SJSA1 (cell line): ENCODE measurements around the gene HOGA1. TPM values are rescaled to one million over a fixed set of nuclear protein-coding genes. Genes with fewer than 3 reads are reported as not detected.

ENCODE experiments used
- DNase-seq, 2 experiments: peaks; one replicate each; pipeline ENCODE4 v3.0.0-alpha.2; 2015 to 2020; ENCODE audit warnings: low spot score in 2 of 2, low read depth in 1 of 2
- H3K27ac ChIP-seq: fragments of 250-450 bp; sonication (Bioruptor Pico); 2 replicates; pipeline ENCODE4 v1.5.1; 2020; ENCODE audit warnings: mild to moderate bottlenecking, moderate library complexity
- H3K27me3 ChIP-seq: fragments of 250-450 bp; sonication (Bioruptor Pico); replicated peaks from 2 replicates; pipeline ENCODE4 v1.5.1; 2020; ENCODE audit warnings: mild to moderate bottlenecking, moderate library complexity
- H3K36me3 ChIP-seq: fragments of 250-450 bp; sonication (Bioruptor Pico); 2 replicates; pipeline ENCODE4 v1.5.1; 2020; ENCODE audit warnings: mild to moderate bottlenecking
- H3K4me1 ChIP-seq: fragments of 250-450 bp; sonication (Bioruptor Pico); replicated peaks from 2 replicates; pipeline ENCODE4 v1.6.1; 2021; ENCODE audit warnings: mild to moderate bottlenecking
- H3K4me3 ChIP-seq: fragments of 250-450 bp; sonication (Bioruptor Pico); 2 replicates; pipeline ENCODE4 v1.5.1; 2020; ENCODE audit warnings: mild to moderate bottlenecking
- H3K9me3 ChIP-seq: fragments of 250-450 bp; sonication (Bioruptor Pico); replicated peaks from 2 replicates; pipeline ENCODE4 v1.5.1; 2020; ENCODE audit warnings: mild to moderate bottlenecking
- total RNA-seq: library from RNA; depleted of rRNA; stranded (reverse); fragments of >200 nt; shearing (Covaris generic); gene quantifications from 2 replicates; pipeline ENCODE4 v1.2.3, GENCODE V29; 2014; rRNA removed

Gene HOGA1
- total RNA-seq, result 0.21 TPM in 1 of 2 replicates, not detected in the other

- DNase-seq, result peak in 1 of 2 experiments; percentile 69
Measured at GRCh38 chr10:97584060-97584797, at the start of gene HOGA1. HOGA1 (plus strand) TSS chr10:97584389; CDS start chr10:97584704, 315 bp downstream.

DNA sequence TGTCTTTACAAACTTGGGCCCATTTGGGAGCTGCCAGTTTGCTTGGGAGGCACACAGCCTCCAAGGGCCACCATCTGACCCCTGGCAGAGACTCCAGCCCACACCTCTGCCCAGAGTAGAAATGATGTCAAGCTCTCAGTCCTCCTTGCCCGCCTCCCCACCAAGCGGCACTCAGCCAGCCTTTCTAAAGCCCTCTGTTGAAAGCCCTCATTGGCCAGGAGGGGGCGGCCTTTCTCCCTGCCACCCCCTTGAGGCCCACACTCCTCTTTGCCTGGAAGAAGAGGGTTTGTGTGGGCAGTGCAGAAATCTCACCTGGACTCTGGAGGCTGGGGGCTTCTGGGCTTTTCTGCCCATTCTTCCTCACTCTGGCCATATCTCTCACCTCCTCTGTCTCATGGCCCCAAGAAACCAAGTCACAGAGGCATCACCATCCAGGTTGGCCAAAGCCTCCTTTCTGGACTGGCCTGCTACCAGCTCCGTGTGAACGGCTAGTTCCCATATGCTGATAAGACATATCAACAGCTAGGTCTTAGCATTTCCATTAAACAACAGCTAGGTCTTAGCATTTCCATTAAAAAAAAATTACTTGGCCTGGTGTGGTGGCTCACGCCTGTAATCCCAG, 49.3 kb upstream of the HOGA1 start:
- no peak overlapping the region for H3K4me3 ChIP-seq
- peaks cover 11% of the 10 kb centered on the region for H3K4me1 ChIP-seq
- H3K9me3 ChIP-seq, result no peaks in the 10 kb centered on the region
- no peak overlapping the region for H3K27ac ChIP-seq
- H3K36me3 ChIP-seq, result no peaks in the 10 kb centered on the region
- no peak for DNase-seq
- H3K27me3 ChIP-seq, result no peaks in the 10 kb centered on the region

More at GRCh38 chr10:97584060-97584797, at the start of gene HOGA1:
- H3K27me3 ChIP-seq, result no peaks in the 10 kb centered on the region
- no peaks in the 10 kb centered on the region for H3K36me3 ChIP-seq
- H3K9me3 ChIP-seq, result no peaks in the 10 kb centered on the region
- no peak within 1 kb of the TSS for H3K27ac ChIP-seq
- peaks cover 7% of the 10 kb centered on the region for H3K4me1 ChIP-seq
- H3K4me3 ChIP-seq, result no peak within 1 kb of the TSS

- no peak overlapping the region for H3K27ac ChIP-seq
- peaks cover 14% of the 10 kb centered on the region for H3K4me1 ChIP-seq
- no peaks in the 10 kb centered on the region for H3K36me3 ChIP-seq
- H3K27me3 ChIP-seq, result no peaks in the 10 kb centered on the region
- no peak overlapping the region for H3K4me3 ChIP-seq
- H3K9me3 ChIP-seq, result no peaks in the 10 kb centered on the region
- no peak for DNase-seq
Measured at GRCh38 chr10:97537186-97537869, 46.9 kb upstream of the HOGA1 start.

DNA sequence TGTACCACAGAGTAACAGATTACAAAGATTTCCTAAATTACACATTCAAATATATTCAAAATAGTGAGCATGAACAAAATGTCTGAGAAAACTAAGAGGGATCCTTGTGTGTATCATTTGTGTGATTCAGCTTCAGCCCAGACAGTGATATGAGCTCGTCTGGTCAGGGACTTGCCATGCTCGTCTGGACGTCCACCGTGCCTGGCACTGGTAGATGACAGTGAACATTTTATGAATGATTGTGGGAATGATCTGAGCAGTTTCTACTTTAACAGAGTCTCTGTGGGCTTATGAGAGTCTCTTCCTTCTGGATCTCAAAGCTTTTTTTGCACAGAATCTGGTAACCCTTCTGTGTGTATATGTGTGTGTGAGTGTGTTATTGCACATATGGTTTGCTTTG, 45.8 kb upstream of the HOGA1 start:
- no peak for DNase-seq
- no peak overlapping the region for H3K4me3 ChIP-seq
- H3K9me3 ChIP-seq, result no peaks in the 10 kb centered on the region
- H3K36me3 ChIP-seq, result no peaks in the 10 kb centered on the region
- H3K27me3 ChIP-seq, result no peaks in the 10 kb centered on the region
- peaks cover 23% of the 10 kb centered on the region for H3K4me1 ChIP-seq
- no peak overlapping the region for H3K27ac ChIP-seq

DNA sequence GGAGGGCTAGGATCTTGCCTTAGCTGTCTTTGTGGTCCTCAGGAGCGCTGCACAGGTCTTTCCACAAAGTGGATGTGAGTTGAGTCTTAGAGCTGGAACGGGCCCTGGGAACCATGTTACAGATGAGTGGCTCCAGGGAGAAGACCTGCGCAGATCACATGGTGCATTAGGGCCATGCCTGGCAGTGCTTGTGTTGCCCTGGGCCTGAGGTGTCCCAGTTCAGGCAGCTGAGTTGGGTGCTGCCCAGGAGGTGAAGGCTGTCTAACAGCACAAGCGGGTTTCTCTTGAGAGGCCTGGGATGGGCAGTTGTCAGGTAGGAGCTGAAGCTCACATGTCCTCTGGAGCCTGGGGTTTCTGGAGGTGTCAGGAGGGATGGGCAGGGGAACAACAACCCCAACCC, 45.4 kb upstream of the HOGA1 start:
- Histone ChIP-seq H3K4me1 (peaks cover 25% of the 10 kb centered on the region), H3K27ac (no peak overlapping the region), H3K4me3 (no peak overlapping the region), H3K27me3 (no peaks in the 10 kb centered on the region), H3K9me3 (no peaks in the 10 kb centered on the region), H3K36me3 (no peaks in the 10 kb centered on the region)
- DNase-seq, result no peak

DNA sequence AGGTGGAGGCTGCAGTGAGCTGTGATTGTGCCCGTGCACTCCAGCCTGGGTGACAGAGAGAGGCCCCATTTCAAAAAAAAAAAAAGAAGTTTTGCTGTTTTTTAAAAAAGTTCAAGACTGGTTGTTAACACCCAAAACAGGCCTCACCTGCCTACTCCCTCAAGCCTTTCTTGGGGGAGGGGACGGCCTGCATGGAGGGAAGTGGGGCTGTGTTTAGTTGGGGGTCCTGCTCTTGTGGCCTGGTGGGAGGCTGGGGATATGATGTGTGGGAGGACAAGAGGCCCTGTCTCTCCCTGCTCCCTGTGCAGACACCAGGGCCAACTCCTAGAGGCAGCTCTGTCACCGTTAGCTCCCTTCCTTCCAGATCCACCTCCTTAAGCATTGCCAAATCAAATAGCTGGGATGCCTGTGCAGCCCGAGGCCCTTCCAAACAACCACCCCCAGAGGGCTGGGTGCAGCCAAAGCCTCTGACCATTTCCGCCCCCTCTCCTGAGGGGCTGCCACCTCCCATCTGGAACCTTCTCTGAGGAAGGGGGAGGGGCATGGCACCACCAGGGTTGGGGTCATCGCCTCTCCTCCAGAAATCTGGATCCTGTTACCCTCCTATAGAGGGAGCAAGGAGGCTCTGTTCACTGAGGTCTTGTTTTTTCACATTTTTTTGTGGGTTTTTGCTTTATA, 44.5 kb upstream of the HOGA1 start:
- H3K27me3 ChIP-seq, result no peaks in the 10 kb centered on the region
- peaks cover 25% of the 10 kb centered on the region for H3K4me1 ChIP-seq
- H3K36me3 ChIP-seq, result no peaks in the 10 kb centered on the region
- H3K9me3 ChIP-seq, result no peaks in the 10 kb centered on the region
- no peak for DNase-seq
- H3K27ac ChIP-seq, result no peak overlapping the region
- no peak overlapping the region for H3K4me3 ChIP-seq

GRCh38 chr10:97540669-97541500, 43.3 kb upstream of the HOGA1 start:
- Histone ChIP-seq H3K27ac (no peak overlapping the region), H3K27me3 (no peaks in the 10 kb centered on the region)

GRCh38 chr10:97542169-97543024, 41.8 kb upstream of the HOGA1 start:
- peaks cover 25% of the 10 kb centered on the region for H3K4me1 ChIP-seq
- no peak overlapping the region for H3K4me3 ChIP-seq
- H3K36me3 ChIP-seq, result no peaks in the 10 kb centered on the region
- no peaks in the 10 kb centered on the region for H3K27me3 ChIP-seq
- peak overlapping the region; percentile 71 for H3K27ac ChIP-seq
- peak; percentile 86 to 90 for DNase-seq
- H3K9me3 ChIP-seq, result no peaks in the 10 kb centered on the region

More at GRCh38 chr10:97540669-97541500, 43.3 kb upstream of the HOGA1 start:
- peaks cover 25% of the 10 kb centered on the region for H3K4me1 ChIP-seq
- H3K36me3 ChIP-seq, result no peaks in the 10 kb centered on the region
- no peaks in the 10 kb centered on the region for H3K9me3 ChIP-seq
- no peak for DNase-seq
- no peak overlapping the region for H3K4me3 ChIP-seq

- peak; percentile 83 to 93 for DNase-seq
- Histone ChIP-seq H3K4me1 (peaks cover 25% of the 10 kb centered on the region), H3K36me3 (no peaks in the 10 kb centered on the region), H3K9me3 (no peaks in the 10 kb centered on the region), H3K27me3 (no peaks in the 10 kb centered on the region), H3K4me3 (no peak overlapping the region), H3K27ac (peak overlapping the region; percentile 71)
Measured at GRCh38 chr10:97543025-97543546, 41.1 kb upstream of the HOGA1 start.

DNA sequence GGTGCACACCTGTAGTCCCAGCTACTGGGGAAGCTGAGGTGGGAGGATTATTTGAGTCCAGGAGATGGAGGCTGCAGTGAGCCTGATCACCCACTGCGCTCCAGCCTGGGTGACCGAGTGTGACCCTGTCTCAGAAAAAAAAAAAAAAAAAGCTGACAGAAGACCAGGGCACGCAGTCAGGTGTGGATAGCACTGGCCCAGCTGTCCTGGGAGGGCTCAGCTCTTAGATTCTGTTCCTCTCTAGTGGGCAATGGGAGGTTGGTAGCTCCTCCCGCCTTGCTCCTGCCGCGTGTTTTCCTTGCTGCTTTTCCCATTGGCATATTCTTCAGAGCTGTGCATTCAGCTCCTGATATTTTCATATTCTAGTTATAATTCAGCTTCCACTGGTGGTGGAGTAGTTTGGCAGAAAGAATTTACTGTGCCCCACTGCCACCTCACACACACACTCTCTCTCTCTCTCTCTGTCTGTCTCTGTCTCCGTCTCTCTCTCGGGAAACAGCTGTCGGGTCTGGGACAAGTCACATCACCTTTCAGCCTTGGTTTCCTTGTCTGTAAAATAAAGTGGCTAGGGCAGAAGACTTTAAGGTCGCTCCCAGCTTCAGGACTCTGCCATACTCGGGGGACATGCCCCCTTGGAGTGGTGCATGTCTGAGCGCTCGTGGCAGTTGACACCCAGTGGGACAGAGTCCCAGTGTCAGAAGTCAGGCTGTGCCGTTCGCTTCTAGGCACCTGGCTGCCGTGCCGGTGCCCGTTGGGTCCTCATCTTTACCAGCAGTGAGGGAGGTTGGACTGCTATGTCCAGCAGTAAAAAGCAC, 37.5 kb upstream of the HOGA1 start:
- DNase-seq, result no peak
- H3K4me3 ChIP-seq, result no peak overlapping the region
- no peaks in the 10 kb centered on the region for H3K27me3 ChIP-seq
- H3K9me3 ChIP-seq, result no peaks in the 10 kb centered on the region
- peaks cover 22% of the 10 kb centered on the region for H3K4me1 ChIP-seq
- H3K27ac ChIP-seq, result no peak overlapping the region
- H3K36me3 ChIP-seq, result no peaks in the 10 kb centered on the region

- Histone ChIP-seq H3K27ac (no peak overlapping the region), H3K27me3 (no peaks in the 10 kb centered on the region), H3K36me3 (no peaks in the 10 kb centered on the region), H3K4me3 (no peak overlapping the region), H3K4me1 (peaks cover 16% of the 10 kb centered on the region), H3K9me3 (no peaks in the 10 kb centered on the region)
- DNase-seq, result no peak
Measured at GRCh38 chr10:97547271-97547600, 37.0 kb upstream of the HOGA1 start.

GRCh38 chr10:97547962-97548361, 36.2 kb upstream of the HOGA1 start:
- no peaks in the 10 kb centered on the region for H3K9me3 ChIP-seq
- H3K4me3 ChIP-seq, result no peak overlapping the region
- peaks cover 9% of the 10 kb centered on the region for H3K4me1 ChIP-seq
- no peaks in the 10 kb centered on the region for H3K36me3 ChIP-seq
- H3K27ac ChIP-seq, result no peak overlapping the region
- H3K27me3 ChIP-seq, result no peaks in the 10 kb centered on the region
- DNase-seq, result no peak
